Glutamatergic neuron (in vitro differentiated cells): ENCODE data around the gene UGGT2. TPM values are rescaled to one million over a fixed set of nuclear protein-coding genes. Genes with fewer than 3 reads are reported as not detected.
A peak's percentile ranks its signal among the peaks of the same experiment; 100 is the strongest.

ENCODE experiments used
- DNase-seq: peaks from one replicate; pipeline ENCODE4 v3.0.0; 2022
- H3K27ac Mint-ChIP-seq: one replicate; pipeline ENCODE4 v1.8.0; 2020; ENCODE audit warnings: mild to moderate bottlenecking, mixed read lengths, inconsistent platforms; ENCODE audit not compliant: unreplicated experiment
- H3K27me3 Mint-ChIP-seq: one replicate; pipeline ENCODE4 v1.8.0; 2020; ENCODE audit warnings: mild to moderate bottlenecking, moderate library complexity, mixed read lengths, inconsistent platforms; ENCODE audit not compliant: unreplicated experiment
- H3K36me3 Mint-ChIP-seq: one replicate; pipeline ENCODE4 v1.8.0; 2020; ENCODE audit warnings: mild to moderate bottlenecking, mixed read lengths, inconsistent platforms; ENCODE audit not compliant: unreplicated experiment
- H3K4me1 Mint-ChIP-seq: one replicate; pipeline ENCODE4 v1.8.0; 2020; ENCODE audit warnings: mild to moderate bottlenecking, low read depth, mixed read lengths, inconsistent platforms; ENCODE audit not compliant: unreplicated experiment
- H3K4me3 Mint-ChIP-seq: one replicate; pipeline ENCODE4 v1.8.0; 2020; ENCODE audit warnings: mild to moderate bottlenecking, mixed read lengths, inconsistent platforms; ENCODE audit not compliant: unreplicated experiment
- H3K9me3 Mint-ChIP-seq: one replicate; pipeline ENCODE4 v1.8.0; 2020; ENCODE audit warnings: mild to moderate bottlenecking, moderate library complexity, mixed read lengths, inconsistent platforms; ENCODE audit not compliant: unreplicated experiment
- CTCF ChIP-seq: fragments of 200-600 bp; sonication (generic); IDR thresholded peaks from one replicate; pipeline ENCODE4 v1.5.0; 2021; ENCODE audit not compliant: partially characterized antibody, unreplicated experiment
- total RNA-seq: library from RNA; stranded (reverse); fragmentation: NEBNext Ultra II Directional; extraction: Animal tissue kit (Norgen Biotek cat#: 25700); gene quantifications from one replicate; pipeline ENCODE4 v1.2.1, GENCODE V29; 2021; ENCODE audit not compliant: unreplicated experiment

UGGT2 gene
- total RNA-seq, 1 donor from 2014 or later: 34.6 TPM

DNA sequence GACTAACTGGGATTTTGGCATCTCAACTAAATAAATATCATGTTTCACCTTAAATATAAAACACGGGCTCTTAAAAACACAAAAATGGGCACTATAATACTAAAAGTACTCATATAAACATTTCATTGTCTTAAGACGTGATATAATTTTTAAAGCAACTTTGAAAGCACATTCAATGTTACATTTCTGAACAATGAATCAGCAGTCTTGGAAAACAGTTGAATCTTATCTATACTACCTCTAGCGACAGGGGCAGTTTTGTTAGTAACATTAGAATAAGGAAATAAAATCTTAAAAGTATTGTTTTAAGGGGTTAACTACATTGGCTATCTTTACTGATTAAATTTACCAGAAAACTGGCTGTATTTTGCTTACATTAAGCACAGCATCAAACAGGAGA is 156.9 kb downstream of the UGGT2 start:
- no peak for TF ChIP-seq CTCF
- no peaks in the 10 kb centered on the region for H3K4me1 Mint-ChIP-seq

GRCh38 chr13:95893861-95894260 is 159.3 kb downstream of the UGGT2 start:
- no peaks in the 10 kb centered on the region for H3K27me3 Mint-ChIP-seq

More for the DNA sequence above, 156.9 kb downstream of the UGGT2 start:
- Mint-ChIP-seq H3K27me3 (no peaks in the 10 kb centered on the region), H3K9me3 (no peaks in the 10 kb centered on the region), H3K27ac (no peak overlapping the region), H3K36me3 (no peaks in the 10 kb centered on the region), H3K4me3 (no peak overlapping the region)
- no peak for DNase-seq

DNA sequence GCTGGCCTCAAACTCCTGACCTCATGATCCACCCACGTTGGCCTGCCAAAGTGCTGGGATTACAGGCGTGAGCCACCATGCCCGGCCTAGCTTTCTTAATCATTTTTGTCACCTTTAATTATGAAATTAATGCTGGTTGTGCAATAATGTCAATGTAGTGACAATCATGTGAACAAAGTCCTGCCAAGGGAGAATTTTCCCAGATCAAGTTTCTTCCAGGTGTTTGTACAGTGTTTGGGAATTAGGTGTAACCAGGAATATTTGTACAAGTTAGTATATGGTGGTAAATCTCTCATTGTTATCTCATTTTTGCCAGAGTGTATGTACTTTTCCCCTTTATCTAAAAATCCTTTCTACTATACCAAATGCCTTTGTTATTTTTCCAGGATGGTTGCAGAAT is 171.1 kb downstream of the UGGT2 start:
- no peaks in the 10 kb centered on the region for H3K4me1 Mint-ChIP-seq
- no peaks in the 10 kb centered on the region for H3K36me3 Mint-ChIP-seq
- no peaks in the 10 kb centered on the region for H3K27me3 Mint-ChIP-seq
- no peak for TF ChIP-seq CTCF
- no peaks in the 10 kb centered on the region for H3K9me3 Mint-ChIP-seq
- DNase-seq: no peak
- no peak overlapping the region for H3K4me3 Mint-ChIP-seq
- H3K27ac Mint-ChIP-seq: no peak overlapping the region

More at GRCh38 chr13:95893861-95894260, 159.3 kb downstream of the UGGT2 start:
- no peak for DNase-seq
- Mint-ChIP-seq H3K4me1 (no peaks in the 10 kb centered on the region), H3K9me3 (no peaks in the 10 kb centered on the region), H3K4me3 (no peak overlapping the region), H3K27ac (peak overlapping the region; percentile 3), H3K36me3 (no peaks in the 10 kb centered on the region)
- no peak for TF ChIP-seq CTCF

- H3K27ac Mint-ChIP-seq: no peak overlapping the region
- no peaks in the 10 kb centered on the region for H3K27me3 Mint-ChIP-seq
- no peak overlapping the region for H3K4me3 Mint-ChIP-seq
- H3K4me1 Mint-ChIP-seq: no peaks in the 10 kb centered on the region
- H3K9me3 Mint-ChIP-seq: no peaks in the 10 kb centered on the region
- no peak for DNase-seq
- H3K36me3 Mint-ChIP-seq: peaks cover 4% of the 10 kb centered on the region
- TF ChIP-seq CTCF: no peak
Measured at GRCh38 chr13:95880331-95880730, 172.9 kb downstream of the UGGT2 start.

- no peak for DNase-seq
Measured at GRCh38 chr13:95874286-95874685, 178.9 kb downstream of the UGGT2 start.

More at GRCh38 chr13:95874286-95874685, 178.9 kb downstream of the UGGT2 start:
- H3K9me3 Mint-ChIP-seq: no peaks in the 10 kb centered on the region
- no peak overlapping the region for H3K4me3 Mint-ChIP-seq
- no peak for TF ChIP-seq CTCF
- peaks cover 6% of the 10 kb centered on the region for H3K36me3 Mint-ChIP-seq
- H3K4me1 Mint-ChIP-seq: no peaks in the 10 kb centered on the region
- no peak overlapping the region for H3K27ac Mint-ChIP-seq
- no peaks in the 10 kb centered on the region for H3K27me3 Mint-ChIP-seq
